GM12878 (cell line): ENCODE measurements around the gene TMEM198. TPM values are rescaled to one million over a fixed set of nuclear protein-coding genes. Genes with fewer than 3 reads are reported as not detected.

Source experiments
- ATAC-seq: fragments of 200-7000 bp; cut with Tn5 transposase; 3 replicates; pipeline ENCODE4 v1.9.1; 2020; ENCODE audit warnings: mild to moderate bottlenecking, moderate library complexity
- BruUV-seq: library from RNA; stranded (reverse); fragments of 400-500 nt; replicated peaks from 2 replicates; lab custom pipeline; 2021; lab: Mats Ljungman, UMichigan
- CTCF ChIA-PET: fragments of 300-600 bp; sonication (Branson Sonifier 250); formaldehyde crosslinking; extraction: SDS; loops from one replicate; lab custom pipeline; 2021; ENCODE audit warnings: inconsistent platforms; lab: Yijun Ruan, JAX
- POLR2A ChIA-PET: fragments of 350-600 bp; formaldehyde crosslinking; extraction: SDS; loops from one replicate; lab custom pipeline; 2021; ENCODE audit warnings: inconsistent platforms; lab: Charles Lee
- RAD21 ChIA-PET: fragments of 300-600 bp; sonication (Branson Sonifier 250); formaldehyde crosslinking; loops from one replicate; lab custom pipeline; 2023; ENCODE audit warnings: antibody characterized with exemption; ENCODE audit not compliant: unreplicated experiment; lab: Charles Lee
- SMC1A ChIA-PET: fragments of 300-600 bp; sonication (Branson Sonifier 250); formaldehyde crosslinking; loops from one replicate; lab custom pipeline; 2023; ENCODE audit not compliant: unreplicated experiment, uncharacterized antibody; lab: Charles Lee
- DNase-seq: peaks from one replicate; pipeline ENCODE4 v3.0.0-alpha.2; 2011; ENCODE audit warnings: low read depth, low spot score
- FAIRE-seq: peaks from 3 replicates; lab custom pipeline; 2011; peaks lifted over from hg19 to GRCh38; lab: Jason Lieb, UNC
- H2AFZ ChIP-seq: 2 replicates; pipeline ENCODE4 v1.6.0; 2011; ENCODE audit warnings: low read depth, low read length, control low read depth; ENCODE audit not compliant: control insufficient read depth
- H3K27ac ChIP-seq: 2 replicates; pipeline ENCODE4 v1.5.1; 2011; ENCODE audit warnings: control low read depth; ENCODE audit not compliant: control insufficient read depth, insufficient read depth
- H3K27me3 ChIP-seq, 2 experiments: replicated peaks in 1 of 2; 2 replicates each; pipeline versions ENCODE4 v1.6.0 to v1.6.1; 2011; ENCODE audit warnings: low read length in 1 of 2; ENCODE audit not compliant: control insufficient read depth in 2 of 2, insufficient read depth in 2 of 2
- H3K36me3 ChIP-seq, 2 experiments: 2 replicates each; pipeline ENCODE4 v1.5.1; 2011; ENCODE audit warnings: low read length in 1 of 2; ENCODE audit not compliant: control insufficient read depth in 2 of 2, insufficient read depth in 2 of 2
- H3K4me1 ChIP-seq: 2 replicates; pipeline ENCODE4 v1.6.1; 2011; ENCODE audit warnings: mild to moderate bottlenecking, low read length, moderate library complexity, mixed read lengths; ENCODE audit not compliant: control insufficient read depth, insufficient read depth
- H3K4me2 ChIP-seq: 2 replicates; pipeline ENCODE4 v1.6.0; 2011; ENCODE audit warnings: control low read depth; ENCODE audit not compliant: control insufficient read depth, insufficient read depth
- H3K4me3 ChIP-seq: fragments of 200-600 bp; sonication (generic); 2 replicates; pipeline ENCODE4 v1.5.1; 2016
- H3K79me2 ChIP-seq: 2 replicates; pipeline ENCODE4 v1.6.0; 2011; ENCODE audit warnings: low read length; ENCODE audit not compliant: control insufficient read depth, insufficient read depth
- H3K9ac ChIP-seq: 2 replicates; pipeline ENCODE4 v1.8.0; 2011; ENCODE audit warnings: low read length, control low read depth, mixed read lengths; ENCODE audit not compliant: control insufficient read depth, insufficient read depth
- H3K9me3 ChIP-seq: replicated peaks from 3 replicates; pipeline ENCODE4 v1.5.1; 2011; ENCODE audit warnings: mild to moderate bottlenecking, low read length; ENCODE audit not compliant: control insufficient read depth, insufficient read depth
- H4K20me1 ChIP-seq: 2 replicates; pipeline ENCODE4 v1.6.0; 2011; ENCODE audit not compliant: control insufficient read depth, insufficient read depth
- ATF7 ChIP-seq: fragments of 450-650 bp; IDR thresholded peaks from 2 replicates; pipeline ENCODE4 v1.6.1; 2016; ENCODE audit warnings: low read depth, mild to moderate bottlenecking
- PML ChIP-seq: IDR thresholded peaks from 2 replicates; pipeline ENCODE4 v1.6.1; 2012; ENCODE audit warnings: low read length, inconsistent platforms
- WGBS: methylation state at CpG from one replicate; pipeline ENCODE4 v1.1.6; 2016; ENCODE audit warnings: low lambda C conversion rate; ENCODE audit not compliant: insufficient replicate concordance, insufficient coverage; ENCODE audit errors: missing lambda C conversion rate; 5-methylcytosine and 5-hydroxymethylcytosine counted together
- in situ Hi-C: fragments of 300-500 bp; cut with MboI; formaldehyde crosslinking; loops from 9 replicates; pipeline ENCODE4 v1.14.3; 2018; ENCODE audit warnings: mixed read lengths
- intact Hi-C: fragments of 100-400 bp; cut with micrococcal nuclease; formaldehyde crosslinking; loops from one replicate; pipeline ENCODE4 v1.14.2; 2022; ENCODE audit not compliant: unreplicated experiment
- polyA plus RNA-seq, 11 experiments: library from polyadenylated mRNA; depleted of rRNA in 4 of 11; unstranded in 6 of 11; stranded (reverse) in 5 of 11; fragments of >200 nt; fragmentation: Nextera tagmentation in 4 of 11; fragmentation: Illumina TruSeq in 1 of 11; extraction: Ambion mirVana in 4 of 11; extraction: Trizol in 1 of 11; gene quantifications; 1 replicate in 1 of 11; 2 replicates in 10 of 11; pipeline versions ENCODE4 v1.2.1 to v1.2.3, GENCODE V29; 2011 to 2016; ENCODE audit warnings: inconsistent platforms in 2 of 11, missing spikeins in 2 of 11, low read depth in 1 of 11
- total RNA-seq, 4 experiments: library from RNA; depleted of rRNA in 3 of 4; stranded (reverse); fragments of >200 nt in 3 of 4; fragmentation: Illumina TruSeq in 1 of 4; extraction: Trizol in 1 of 4; gene quantifications; 2 replicates each; pipeline versions ENCODE4 v1.2.1 to v1.2.3, GENCODE V29; 2013 to 2021
- TF ChIP-seq, protein P1 (sequence below): IDR thresholded peaks from 2 replicates; pipeline ENCODE4 v1.6.1; 2011; ENCODE audit warnings: mild to moderate bottlenecking, low read depth, low read length, moderate library complexity; ENCODE audit not compliant: insufficient replicate concordance
- TF ChIP-seq, protein P2 (sequence below): fragments of 450-650 bp; IDR thresholded peaks from 2 replicates; pipeline ENCODE4 v1.6.1; 2018; ENCODE audit warnings: mild to moderate bottlenecking, low read depth, moderate library complexity; ENCODE audit not compliant: partially characterized antibody
- TF ChIP-seq, protein P3 (sequence below), 3 experiments: IDR thresholded peaks in 2 of 3; conservative IDR thresholded peaks in 1 of 3; 2 replicates each; pipeline ENCODE4 v1.5.1; 2011; ENCODE audit warnings: low read depth in 3 of 3, low read length in 3 of 3, mild to moderate bottlenecking in 3 of 3, control low read depth in 2 of 3, moderate library complexity in 2 of 3, inconsistent platforms in 1 of 3, mixed read lengths in 1 of 3; ENCODE audit not compliant: control insufficient read depth in 2 of 3, insufficient read depth in 1 of 3; ENCODE audit errors: extremely low read depth in 1 of 3

Gene TMEM198
- total and polyA plus RNA-seq, 10 of the 15 experiments (the other 5 are each of a cell fraction or from before 2014, with no cell fraction given) = 0.16 to 1.2 (median 0.65) TPM; not detected in 2

DNA sequence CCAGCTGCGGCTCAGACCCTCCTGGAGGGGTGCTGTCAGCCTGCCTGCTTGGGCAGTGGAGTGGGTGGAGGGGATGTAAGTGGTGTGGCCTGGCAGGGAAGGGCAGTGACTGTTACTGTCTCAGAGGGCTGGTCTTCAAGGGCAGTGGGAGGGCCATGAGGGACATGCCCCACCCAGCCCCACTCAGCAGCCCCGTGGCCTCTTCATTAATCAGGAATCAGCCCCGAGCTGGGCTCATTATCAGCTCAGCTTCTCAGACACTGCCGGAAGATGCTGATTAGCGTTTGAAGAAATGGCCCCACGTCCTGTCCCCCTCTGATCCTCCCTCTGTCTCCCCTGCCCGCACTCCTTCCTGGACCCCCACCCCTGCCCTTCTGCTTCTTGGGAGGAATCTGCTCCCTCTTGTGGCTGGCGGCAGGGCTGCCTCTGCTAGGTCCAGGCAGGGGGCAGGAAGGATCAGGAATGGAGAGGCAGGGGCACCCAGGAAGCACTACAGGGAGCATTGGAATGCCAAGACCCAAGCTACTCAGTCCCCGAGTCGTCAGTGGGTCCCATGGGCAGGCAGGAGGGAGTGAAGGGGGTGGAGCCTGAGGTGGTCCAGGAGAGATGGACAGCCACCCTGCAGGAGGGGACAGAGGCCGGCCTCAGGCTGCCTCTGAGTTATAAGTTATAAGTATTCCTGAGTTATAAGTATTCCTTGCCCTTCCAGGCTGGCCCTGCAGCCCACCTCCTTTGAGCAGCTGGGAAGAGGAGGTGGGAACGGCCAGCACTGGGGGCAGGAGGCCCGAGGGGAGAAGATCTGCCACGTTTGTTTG is 22.6 kb upstream of the TMEM198 start:
- ChIA-PET POLR2A (no interaction called here), RAD21 (no interaction called here), CTCF (interaction anchor here (1.0 to 2.3 kb wide), 4 partner anchors 9 to 119 kb away, joined by 3 to 9 read pairs (median 4); no protein-coding TSS in a partner anchor), SMC1A (interaction anchor here (0.9 kb wide), 1 partner anchor 9 kb away, joined by 3 read pairs; no protein-coding TSS in a partner anchor)
- BruUV-seq = no TSS peak
- 9% methylated on average over 8 of the region's 14 CpGs for WGBS
- intact Hi-C loops (no loop called here), in situ Hi-C loops (no loop called here)
- no peak overlapping the region for H2AFZ ChIP-seq
- no peaks in the 10 kb centered on the region for H4K20me1 ChIP-seq
- H3K9ac ChIP-seq = no peak overlapping the region
- H3K79me2 ChIP-seq = no peaks in the 10 kb centered on the region
- ATAC-seq = peak; percentile 62
- no peak for FAIRE-seq
- no peaks in the 10 kb centered on the region for H3K36me3 ChIP-seq
- TF ChIP-seq PML (no peak), ATF7 (no peak)
- TF ChIP-seq, protein P1, sequence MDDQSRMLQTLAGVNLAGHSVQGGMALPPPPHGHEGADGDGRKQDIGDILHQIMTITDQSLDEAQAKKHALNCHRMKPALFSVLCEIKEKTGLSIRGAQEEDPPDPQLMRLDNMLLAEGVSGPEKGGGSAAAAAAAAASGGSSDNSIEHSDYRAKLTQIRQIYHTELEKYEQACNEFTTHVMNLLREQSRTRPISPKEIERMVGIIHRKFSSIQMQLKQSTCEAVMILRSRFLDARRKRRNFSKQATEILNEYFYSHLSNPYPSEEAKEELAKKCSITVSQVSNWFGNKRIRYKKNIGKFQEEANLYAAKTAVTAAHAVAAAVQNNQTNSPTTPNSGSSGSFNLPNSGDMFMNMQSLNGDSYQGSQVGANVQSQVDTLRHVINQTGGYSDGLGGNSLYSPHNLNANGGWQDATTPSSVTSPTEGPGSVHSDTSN = no peak
- TF ChIP-seq, protein P2, sequence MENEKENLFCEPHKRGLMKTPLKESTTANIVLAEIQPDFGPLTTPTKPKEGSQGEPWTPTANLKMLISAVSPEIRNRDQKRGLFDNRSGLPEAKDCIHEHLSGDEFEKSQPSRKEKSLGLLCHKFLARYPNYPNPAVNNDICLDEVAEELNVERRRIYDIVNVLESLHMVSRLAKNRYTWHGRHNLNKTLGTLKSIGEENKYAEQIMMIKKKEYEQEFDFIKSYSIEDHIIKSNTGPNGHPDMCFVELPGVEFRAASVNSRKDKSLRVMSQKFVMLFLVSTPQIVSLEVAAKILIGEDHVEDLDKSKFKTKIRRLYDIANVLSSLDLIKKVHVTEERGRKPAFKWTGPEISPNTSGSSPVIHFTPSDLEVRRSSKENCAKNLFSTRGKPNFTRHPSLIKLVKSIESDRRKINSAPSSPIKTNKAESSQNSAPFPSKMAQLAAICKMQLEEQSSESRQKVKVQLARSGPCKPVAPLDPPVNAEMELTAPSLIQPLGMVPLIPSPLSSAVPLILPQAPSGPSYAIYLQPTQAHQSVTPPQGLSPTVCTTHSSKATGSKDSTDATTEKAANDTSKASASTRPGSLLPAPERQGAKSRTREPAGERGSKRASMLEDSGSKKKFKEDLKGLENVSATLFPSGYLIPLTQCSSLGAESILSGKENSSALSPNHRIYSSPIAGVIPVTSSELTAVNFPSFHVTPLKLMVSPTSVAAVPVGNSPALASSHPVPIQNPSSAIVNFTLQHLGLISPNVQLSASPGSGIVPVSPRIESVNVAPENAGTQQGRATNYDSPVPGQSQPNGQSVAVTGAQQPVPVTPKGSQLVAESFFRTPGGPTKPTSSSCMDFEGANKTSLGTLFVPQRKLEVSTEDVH = no peak
- TF ChIP-seq, protein P3, sequence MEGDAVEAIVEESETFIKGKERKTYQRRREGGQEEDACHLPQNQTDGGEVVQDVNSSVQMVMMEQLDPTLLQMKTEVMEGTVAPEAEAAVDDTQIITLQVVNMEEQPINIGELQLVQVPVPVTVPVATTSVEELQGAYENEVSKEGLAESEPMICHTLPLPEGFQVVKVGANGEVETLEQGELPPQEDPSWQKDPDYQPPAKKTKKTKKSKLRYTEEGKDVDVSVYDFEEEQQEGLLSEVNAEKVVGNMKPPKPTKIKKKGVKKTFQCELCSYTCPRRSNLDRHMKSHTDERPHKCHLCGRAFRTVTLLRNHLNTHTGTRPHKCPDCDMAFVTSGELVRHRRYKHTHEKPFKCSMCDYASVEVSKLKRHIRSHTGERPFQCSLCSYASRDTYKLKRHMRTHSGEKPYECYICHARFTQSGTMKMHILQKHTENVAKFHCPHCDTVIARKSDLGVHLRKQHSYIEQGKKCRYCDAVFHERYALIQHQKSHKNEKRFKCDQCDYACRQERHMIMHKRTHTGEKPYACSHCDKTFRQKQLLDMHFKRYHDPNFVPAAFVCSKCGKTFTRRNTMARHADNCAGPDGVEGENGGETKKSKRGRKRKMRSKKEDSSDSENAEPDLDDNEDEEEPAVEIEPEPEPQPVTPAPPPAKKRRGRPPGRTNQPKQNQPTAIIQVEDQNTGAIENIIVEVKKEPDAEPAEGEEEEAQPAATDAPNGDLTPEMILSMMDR (IDR thresholded peaks at IDR 0.05 in 2 of 3, conservative IDR thresholded peaks at IDR 0.05 in 1 of 3; ENCODE audit: control insufficient read depth in 2 of 3, extremely low read depth in 1 of 3, insufficient read depth in 1 of 3, low read depth in 3 of 3, low read length in 3 of 3) = peak; percentile 16 to 40 (median 29); a peak in 4 of 6 replicates
- H3K27me3 ChIP-seq = peaks cover 16 to 20% of the 10 kb centered on the region in 2 experiments
- no peak overlapping the region for H3K27ac ChIP-seq
- no peaks in the 10 kb centered on the region for H3K9me3 ChIP-seq
- H3K4me1 ChIP-seq = no peaks in the 10 kb centered on the region
- H3K4me3 ChIP-seq = no peak overlapping the region
- DNase-seq = no peak
- H3K4me2 ChIP-seq = no peak overlapping the region
